Measurements from ENCODE around the gene PSMB2.

Gene PSMB2

DNA sequence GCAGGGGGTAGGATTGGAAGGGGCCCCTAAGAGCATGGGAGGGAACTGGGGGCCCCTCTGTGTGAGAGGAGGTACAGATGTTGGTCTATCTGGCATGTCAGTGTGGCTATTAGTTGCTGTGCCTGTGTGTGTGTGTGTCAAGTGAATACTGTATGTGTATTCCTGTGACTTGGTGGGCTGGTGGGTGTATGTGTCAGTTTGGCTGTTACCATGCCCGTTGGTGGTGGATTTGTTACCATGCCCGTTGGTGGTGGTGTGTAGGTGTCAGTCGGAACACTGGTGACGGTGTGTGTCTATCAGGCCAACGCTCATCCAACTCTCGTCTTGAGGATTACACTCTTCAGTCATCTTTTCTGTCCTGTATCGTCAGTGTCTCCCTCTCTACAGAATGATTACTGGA, 45.6 kb downstream of the PSMB2 start:
- TF ChIP-seq, protein P1, sequence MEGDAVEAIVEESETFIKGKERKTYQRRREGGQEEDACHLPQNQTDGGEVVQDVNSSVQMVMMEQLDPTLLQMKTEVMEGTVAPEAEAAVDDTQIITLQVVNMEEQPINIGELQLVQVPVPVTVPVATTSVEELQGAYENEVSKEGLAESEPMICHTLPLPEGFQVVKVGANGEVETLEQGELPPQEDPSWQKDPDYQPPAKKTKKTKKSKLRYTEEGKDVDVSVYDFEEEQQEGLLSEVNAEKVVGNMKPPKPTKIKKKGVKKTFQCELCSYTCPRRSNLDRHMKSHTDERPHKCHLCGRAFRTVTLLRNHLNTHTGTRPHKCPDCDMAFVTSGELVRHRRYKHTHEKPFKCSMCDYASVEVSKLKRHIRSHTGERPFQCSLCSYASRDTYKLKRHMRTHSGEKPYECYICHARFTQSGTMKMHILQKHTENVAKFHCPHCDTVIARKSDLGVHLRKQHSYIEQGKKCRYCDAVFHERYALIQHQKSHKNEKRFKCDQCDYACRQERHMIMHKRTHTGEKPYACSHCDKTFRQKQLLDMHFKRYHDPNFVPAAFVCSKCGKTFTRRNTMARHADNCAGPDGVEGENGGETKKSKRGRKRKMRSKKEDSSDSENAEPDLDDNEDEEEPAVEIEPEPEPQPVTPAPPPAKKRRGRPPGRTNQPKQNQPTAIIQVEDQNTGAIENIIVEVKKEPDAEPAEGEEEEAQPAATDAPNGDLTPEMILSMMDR (IDR thresholded peaks at IDR 0.05; ENCODE audit: low read depth, low read length) = no peak
- DNase-seq (ENCODE audit: extremely low read depth, low read depth) = no peak

DNA sequence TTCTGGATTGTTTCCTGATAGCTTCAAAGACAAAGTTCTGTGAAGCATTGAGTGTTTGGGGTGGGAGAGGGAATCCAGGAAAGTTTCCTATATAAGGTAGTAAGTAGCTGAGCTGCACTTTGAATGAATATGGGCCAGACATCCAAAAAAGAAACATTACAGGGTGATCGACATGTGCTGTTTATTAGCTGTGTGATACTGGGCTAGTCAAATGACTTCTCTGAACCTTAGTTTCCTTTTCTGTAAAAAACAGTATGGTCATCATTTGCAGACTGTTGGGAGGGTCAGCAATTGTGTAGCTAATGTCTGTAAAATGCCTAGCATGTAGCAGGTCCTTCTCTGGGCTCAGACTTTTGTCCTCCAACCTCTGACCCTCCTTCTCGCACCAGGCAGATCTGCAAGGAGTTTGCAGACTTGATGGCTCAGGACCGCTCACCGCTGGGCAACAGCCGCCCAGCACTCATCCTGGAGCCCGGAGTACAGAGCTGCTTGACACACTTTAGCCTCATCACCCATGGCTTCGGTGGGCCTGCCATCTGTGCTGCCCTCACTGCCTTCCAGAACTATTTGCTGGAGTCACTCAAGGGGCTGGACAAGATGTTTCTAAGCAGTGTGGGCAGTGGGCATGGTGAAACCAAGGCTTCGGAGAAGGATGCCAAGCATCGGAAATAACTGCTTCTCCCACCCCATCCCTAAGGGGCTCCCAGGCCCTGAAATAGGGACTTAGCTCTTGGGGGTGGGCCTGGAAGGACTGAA, 47.1 kb downstream of the PSMB2 start:
- DNase-seq (ENCODE audit: extremely low read depth, low read depth) = no peak

DNA sequence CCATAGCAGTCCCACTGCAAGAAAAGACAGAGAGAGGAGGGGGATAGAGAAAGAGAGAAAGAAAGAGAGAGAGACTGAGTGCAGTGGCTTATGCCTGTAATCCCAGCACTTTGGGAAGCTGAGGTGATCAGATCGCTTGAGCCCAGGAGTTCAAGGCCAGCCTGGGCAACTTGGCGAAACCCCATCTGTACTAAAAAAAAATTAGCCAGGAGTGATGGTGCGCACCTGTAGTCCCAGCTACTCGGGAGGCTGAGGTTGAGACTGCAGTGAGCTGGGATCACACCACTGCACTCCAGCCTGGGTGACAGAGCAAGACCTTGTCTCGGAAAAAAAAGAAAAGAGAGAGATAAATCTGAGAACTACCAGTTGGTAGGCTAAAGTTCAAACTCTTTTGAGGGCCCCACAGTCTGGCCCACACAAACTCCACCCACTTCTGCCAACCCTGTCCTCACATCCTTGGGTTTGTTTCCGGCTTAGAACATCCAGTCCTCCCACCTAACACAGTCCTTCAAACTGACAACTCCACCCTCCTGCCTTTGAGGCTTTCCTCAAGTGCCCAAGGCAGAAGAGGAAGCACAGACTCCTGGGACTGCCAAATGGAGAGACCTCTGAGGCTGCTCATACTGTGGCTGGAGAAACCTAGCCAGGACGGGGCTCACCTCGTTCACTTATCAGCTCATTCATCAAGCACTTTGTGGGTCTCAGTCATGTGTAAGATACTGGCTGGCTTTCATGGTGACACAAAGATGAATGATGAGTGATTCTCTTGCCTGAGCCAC, 48.1 kb downstream of the PSMB2 start:
- TF ChIP-seq, protein P1 (IDR thresholded peaks at IDR 0.05; ENCODE audit: low read depth, low read length) = no peak
- no peak for DNase-seq (ENCODE audit: extremely low read depth, low read depth)

More for the DNA sequence above, 47.1 kb downstream of the PSMB2 start:
- TF ChIP-seq, protein P1 (IDR thresholded peaks at IDR 0.05; ENCODE audit: low read depth, low read length) = no peak

DNA sequence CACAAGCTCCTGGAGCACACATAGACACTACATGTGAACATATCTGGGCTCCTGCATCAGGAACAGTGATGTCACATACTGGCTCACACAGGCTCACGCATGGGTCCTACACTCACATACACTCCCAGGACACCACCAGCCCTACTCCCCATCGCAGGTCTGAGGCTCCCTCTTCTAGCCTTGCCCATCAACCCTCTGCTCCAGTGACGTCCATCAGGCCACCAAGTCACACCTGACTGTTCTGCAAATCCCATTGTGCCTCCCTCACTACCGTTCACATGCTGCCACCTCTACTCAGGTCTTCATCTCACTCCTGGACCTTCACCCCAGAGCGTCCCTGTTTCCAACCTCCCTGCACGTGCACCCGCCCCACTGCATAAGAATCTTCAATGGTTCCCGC, 50.1 kb downstream of the PSMB2 start:
- TF ChIP-seq, protein P1 (IDR thresholded peaks at IDR 0.05; ENCODE audit: low read depth, low read length) = no peak
- DNase-seq (ENCODE audit: extremely low read depth, low read depth) = no peak

DNA sequence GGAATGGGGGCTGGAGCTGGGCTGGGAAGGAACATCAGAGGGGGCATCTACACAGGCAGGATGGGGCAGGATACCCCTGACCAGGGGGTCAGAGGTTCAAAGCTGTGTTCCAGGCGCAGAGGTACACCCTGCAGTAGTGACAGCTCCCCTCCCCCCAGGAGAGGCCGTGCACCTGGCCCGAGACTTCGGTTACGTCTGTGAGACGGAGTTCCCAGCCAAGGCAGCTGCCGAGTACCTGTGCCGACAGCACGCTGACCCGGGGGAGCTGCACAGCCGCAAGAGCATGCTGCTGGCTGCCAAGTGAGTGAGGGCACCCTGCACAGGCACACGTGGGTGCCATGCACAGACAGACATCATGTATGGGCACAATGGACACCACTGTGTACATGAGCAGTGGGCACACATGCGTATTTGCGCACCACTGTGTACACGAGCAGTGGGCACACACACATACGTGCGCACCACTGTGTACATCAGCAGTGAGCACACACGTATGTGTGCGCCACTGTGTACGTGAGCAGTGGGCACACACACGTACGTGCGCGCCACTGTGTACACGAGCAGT, 50.8 kb downstream of the PSMB2 start:
- TF ChIP-seq, protein P1 (IDR thresholded peaks at IDR 0.05; ENCODE audit: low read depth, low read length) = no peak
- no peak for DNase-seq (ENCODE audit: extremely low read depth, low read depth)

DNA sequence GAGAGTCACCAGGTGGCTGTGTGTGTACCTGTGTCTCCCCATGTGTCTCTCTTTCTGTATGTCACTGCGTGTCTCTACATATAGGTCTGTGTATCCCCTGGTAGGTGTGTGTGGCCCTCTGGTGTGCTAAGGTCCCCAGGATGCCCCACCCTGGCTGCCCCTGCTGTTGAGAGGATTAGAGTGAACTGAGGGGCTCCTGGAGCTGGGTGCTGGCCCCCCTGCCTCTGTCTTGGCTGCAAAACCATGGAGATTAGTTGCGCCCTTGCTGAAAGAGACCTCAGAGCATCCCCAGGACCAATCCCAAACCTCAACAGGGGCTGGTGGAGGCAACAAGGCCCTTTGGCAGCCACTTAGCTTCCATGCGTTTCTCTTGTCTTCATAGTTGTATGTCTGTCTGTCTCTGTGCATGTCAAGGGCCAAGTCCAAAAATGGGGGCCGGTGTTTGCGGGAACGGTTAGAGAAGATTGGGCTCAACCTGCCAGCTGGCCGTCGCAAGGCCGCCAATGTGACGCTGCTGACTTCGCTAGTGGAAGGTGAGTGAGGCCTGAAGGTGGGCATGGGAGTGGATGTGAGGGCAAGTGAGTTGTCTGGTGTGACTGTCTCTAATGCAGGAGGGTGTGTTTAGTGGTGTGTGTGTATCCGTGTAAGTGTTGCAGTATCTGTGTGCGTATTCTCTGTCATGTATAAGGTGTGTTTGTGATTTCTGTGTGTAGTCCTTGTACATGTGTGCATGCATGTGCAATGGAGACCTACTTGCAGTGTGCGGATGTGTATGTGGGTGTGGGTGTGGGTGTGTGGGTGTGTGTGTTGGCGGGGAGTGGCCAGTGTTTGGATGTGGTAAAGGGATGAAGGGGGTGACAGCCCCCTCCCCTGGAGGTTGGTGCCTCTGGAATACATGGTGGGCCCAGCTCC, 51.6 kb downstream of the PSMB2 start:
- TF ChIP-seq, protein P1 (IDR thresholded peaks at IDR 0.05; ENCODE audit: low read depth, low read length) = no peak
- DNase-seq (ENCODE audit: extremely low read depth, low read depth) = no peak

Measured in AG09319 (cell line).